GM06990 (cell line): ENCODE data around the gene PRR11.

Experiments
- DNase-seq: peaks from one replicate; pipeline ENCODE4 v3.0.0-alpha.2; 2011; ENCODE audit not compliant: insufficient read length; ENCODE audit errors: extremely low read depth
- H3K27me3 ChIP-seq: replicated peaks from 2 replicates; pipeline ENCODE4 v1.6.0; 2011; ENCODE audit warnings: low read length; ENCODE audit not compliant: control insufficient read depth, insufficient read depth
- H3K36me3 ChIP-seq: 2 replicates; pipeline ENCODE4 v1.5.1; 2011; ENCODE audit warnings: low read length; ENCODE audit not compliant: control insufficient read depth, insufficient read depth
- H3K4me3 ChIP-seq: replicated peaks from 2 replicates; pipeline ENCODE4 v1.5.1; 2011; ENCODE audit warnings: low read depth, mild to moderate bottlenecking, control low read depth, low read length
- TF ChIP-seq, protein P1 (sequence below): IDR thresholded peaks from 2 replicates; pipeline ENCODE4 v1.5.1; 2011; ENCODE audit warnings: low read length, control low read depth, mild to moderate bottlenecking, inconsistent platforms; ENCODE audit not compliant: insufficient read depth, poor library complexity, severe bottlenecking

Gene PRR11

DNA sequence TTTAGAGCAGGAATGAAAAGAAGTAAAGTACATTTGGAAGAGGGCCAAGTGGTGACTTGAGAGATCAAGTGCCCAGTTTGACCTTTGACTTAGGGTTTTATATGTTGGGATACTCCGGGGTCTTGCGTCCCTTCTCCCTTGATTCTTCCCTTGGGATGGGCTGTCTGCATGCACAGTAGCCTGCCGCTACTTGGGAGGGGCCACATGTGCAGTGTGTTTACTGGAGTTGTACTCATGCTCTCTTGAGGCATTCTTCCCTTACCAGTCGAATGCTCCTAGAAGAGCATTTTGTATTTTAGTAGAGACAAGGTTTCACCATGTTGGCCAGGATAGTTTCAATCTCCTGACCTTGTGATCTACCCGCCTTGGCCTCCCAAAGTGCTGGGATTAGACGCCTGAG lies 88.5 kb downstream of the PRR11 start:
- Histone ChIP-seq H3K4me3 (no peak overlapping the region), H3K36me3 (no peaks in the 10 kb centered on the region), H3K27me3 (no peaks in the 10 kb centered on the region)
- DNase-seq = no peak
- TF ChIP-seq, protein P1, sequence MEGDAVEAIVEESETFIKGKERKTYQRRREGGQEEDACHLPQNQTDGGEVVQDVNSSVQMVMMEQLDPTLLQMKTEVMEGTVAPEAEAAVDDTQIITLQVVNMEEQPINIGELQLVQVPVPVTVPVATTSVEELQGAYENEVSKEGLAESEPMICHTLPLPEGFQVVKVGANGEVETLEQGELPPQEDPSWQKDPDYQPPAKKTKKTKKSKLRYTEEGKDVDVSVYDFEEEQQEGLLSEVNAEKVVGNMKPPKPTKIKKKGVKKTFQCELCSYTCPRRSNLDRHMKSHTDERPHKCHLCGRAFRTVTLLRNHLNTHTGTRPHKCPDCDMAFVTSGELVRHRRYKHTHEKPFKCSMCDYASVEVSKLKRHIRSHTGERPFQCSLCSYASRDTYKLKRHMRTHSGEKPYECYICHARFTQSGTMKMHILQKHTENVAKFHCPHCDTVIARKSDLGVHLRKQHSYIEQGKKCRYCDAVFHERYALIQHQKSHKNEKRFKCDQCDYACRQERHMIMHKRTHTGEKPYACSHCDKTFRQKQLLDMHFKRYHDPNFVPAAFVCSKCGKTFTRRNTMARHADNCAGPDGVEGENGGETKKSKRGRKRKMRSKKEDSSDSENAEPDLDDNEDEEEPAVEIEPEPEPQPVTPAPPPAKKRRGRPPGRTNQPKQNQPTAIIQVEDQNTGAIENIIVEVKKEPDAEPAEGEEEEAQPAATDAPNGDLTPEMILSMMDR = no peak
